ENCODE measurements around the gene CALY. TPM values are rescaled to one million over a fixed set of nuclear protein-coding genes. Genes with fewer than 3 reads are reported as not detected.

Gene CALY
- total and polyA plus RNA-seq, 11 donors = 1.7 TPM; not detected in 10

DNA sequence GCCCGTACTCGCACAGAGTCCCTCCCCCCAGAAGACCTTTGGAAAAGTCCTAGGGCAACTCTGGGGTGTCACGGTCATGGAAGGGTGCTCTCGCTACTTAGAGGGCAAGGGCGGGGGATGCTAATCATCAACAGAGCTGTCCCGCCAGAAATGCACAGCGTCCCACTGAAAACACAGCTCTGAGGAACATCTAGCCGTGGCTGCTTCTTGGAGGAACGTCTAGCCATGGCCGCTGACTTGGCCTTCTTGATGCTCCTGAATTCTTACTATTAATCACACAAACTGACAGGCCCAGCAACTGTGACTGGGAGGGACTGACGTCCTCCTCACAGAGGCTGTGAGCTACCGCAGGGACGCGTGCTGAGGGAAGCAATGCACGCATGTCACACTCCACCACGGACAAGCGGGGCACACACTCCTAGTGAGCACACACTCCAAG, 29.7 kb downstream of the CALY start:
- no peak for TF ChIP-seq POLR2A (IDR thresholded peaks at IDR 0.05)
- TF ChIP-seq, protein P1, sequence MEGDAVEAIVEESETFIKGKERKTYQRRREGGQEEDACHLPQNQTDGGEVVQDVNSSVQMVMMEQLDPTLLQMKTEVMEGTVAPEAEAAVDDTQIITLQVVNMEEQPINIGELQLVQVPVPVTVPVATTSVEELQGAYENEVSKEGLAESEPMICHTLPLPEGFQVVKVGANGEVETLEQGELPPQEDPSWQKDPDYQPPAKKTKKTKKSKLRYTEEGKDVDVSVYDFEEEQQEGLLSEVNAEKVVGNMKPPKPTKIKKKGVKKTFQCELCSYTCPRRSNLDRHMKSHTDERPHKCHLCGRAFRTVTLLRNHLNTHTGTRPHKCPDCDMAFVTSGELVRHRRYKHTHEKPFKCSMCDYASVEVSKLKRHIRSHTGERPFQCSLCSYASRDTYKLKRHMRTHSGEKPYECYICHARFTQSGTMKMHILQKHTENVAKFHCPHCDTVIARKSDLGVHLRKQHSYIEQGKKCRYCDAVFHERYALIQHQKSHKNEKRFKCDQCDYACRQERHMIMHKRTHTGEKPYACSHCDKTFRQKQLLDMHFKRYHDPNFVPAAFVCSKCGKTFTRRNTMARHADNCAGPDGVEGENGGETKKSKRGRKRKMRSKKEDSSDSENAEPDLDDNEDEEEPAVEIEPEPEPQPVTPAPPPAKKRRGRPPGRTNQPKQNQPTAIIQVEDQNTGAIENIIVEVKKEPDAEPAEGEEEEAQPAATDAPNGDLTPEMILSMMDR (IDR thresholded peaks at IDR 0.05) = no peak
- intact Hi-C loops (cut with DNase I) = loop anchor here in 2 of 10 donors (5.0 kb wide), 3 partner anchors 45 to 85 kb away; partner anchors contain the start of genes MTG1 (in 1 of the 2) and PAOX (in 1 of the 2)
- no peaks in the 10 kb centered on the region for H3K9me3 ChIP-seq
- peak in 1 of 5 donors; percentile 33 for DNase-seq
- peak overlapping the region in 1 of 12 donors; percentile 99 for H3K27ac ChIP-seq
- ATAC-seq = no peak
- H3K36me3 ChIP-seq = peaks cover 0 to 37% (median 25%) of the 10 kb centered on the region in 9 donors
- H3K4me1 ChIP-seq = peaks cover 0 to 38% (median 21%) of the 10 kb centered on the region in 12 donors
- peak overlapping the region in 4 of 12 donors; percentile 78 to 99 (median 95) for H3K4me3 ChIP-seq
- no peaks in the 10 kb centered on the region for H3K27me3 ChIP-seq
- WGBS, 4 donors = 89 to 92% (median 90%) methylated on average over 17 of the region's 17 CpGs

DNA sequence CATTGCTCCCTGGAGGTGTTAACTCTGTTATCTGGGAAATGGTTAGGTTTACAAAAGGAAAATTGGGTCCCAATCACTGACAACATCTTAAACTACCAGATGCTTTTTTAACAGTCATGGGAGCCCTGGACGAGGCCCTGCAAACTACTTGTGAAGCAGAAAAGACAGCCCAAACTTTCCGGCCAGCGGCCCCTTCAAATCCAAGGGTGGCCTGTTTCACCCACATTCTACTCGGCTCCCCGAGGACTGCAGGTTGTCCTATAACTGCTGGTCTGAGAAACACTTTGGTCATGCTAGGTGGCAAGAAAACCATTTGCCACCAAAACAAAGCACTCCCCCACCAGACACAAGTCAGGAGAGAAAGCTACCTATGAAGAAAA, 30.6 kb downstream of the CALY start:
- no peak overlapping the region for H3K4me3 ChIP-seq
- WGBS, 4 donors = 89 to 94% (median 90%) methylated on average over 5 of the region's 5 CpGs
- DNase-seq (no peak), ATAC-seq (no peak)
- H3K27ac ChIP-seq = peak overlapping the region in 1 of 12 donors; percentile 99
- H3K9me3 ChIP-seq = no peaks in the 10 kb centered on the region
- H3K36me3 ChIP-seq = peaks cover 0 to 36% (median 25%) of the 10 kb centered on the region in 9 donors
- TF ChIP-seq POLR2A (IDR thresholded peaks at IDR 0.05) = no peak
- TF ChIP-seq, protein P1 (IDR thresholded peaks at IDR 0.05) = no peak
- H3K4me1 ChIP-seq = peaks cover 0 to 38% (median 21%) of the 10 kb centered on the region in 12 donors
- no peaks in the 10 kb centered on the region for H3K27me3 ChIP-seq
- intact Hi-C loops (cut with DNase I) = loop anchor here in 2 of 10 donors (5.0 kb wide), 3 partner anchors 44 to 86 kb away; partner anchors contain the start of genes MTG1 (in 1 of the 2) and PAOX (in 1 of the 2)

DNA sequence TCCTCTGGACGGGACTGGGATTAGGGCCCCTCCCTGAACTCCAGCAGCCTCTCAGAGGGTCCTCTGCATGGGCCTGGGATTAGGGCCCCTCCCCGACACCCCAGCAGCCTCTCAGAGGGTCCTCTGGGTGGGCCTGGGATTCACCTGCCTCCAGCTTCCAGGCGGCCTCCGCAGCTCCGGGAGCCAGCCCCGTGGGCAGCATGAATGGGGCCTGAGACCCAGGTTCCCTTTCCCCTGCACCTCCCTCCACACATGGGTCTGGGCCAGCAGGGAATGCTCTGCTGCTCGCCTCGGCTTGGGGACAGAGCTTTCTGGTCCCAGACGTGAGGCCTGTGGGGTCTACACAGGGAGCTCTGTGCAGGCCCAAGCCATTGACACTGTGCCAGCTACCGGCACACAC, 33.5 kb downstream of the CALY start:
- 78 to 89% (median 82%) methylated on average over 7 to 10 of the region's 10 CpGs for WGBS, 4 donors
- Histone ChIP-seq H3K27me3 (no peaks in the 10 kb centered on the region), H3K4me3 (no peak overlapping the region), H3K4me1 (peaks cover 0 to 33% (median 20%) of the 10 kb centered on the region in 12 donors), H3K36me3 (peaks cover 5 to 53% (median 42%) of the 10 kb centered on the region in 9 donors), H3K9me3 (no peaks in the 10 kb centered on the region), H3K27ac (no peak overlapping the region)
- intact Hi-C loops (cut with DNase I) = no loop called here
- ATAC-seq (no peak), DNase-seq (peak in 1 of 5 donors; percentile 28)
- no peak for TF ChIP-seq POLR2A (IDR thresholded peaks at IDR 0.05)
- TF ChIP-seq, protein P1 (IDR thresholded peaks at IDR 0.05) = no peak

DNA sequence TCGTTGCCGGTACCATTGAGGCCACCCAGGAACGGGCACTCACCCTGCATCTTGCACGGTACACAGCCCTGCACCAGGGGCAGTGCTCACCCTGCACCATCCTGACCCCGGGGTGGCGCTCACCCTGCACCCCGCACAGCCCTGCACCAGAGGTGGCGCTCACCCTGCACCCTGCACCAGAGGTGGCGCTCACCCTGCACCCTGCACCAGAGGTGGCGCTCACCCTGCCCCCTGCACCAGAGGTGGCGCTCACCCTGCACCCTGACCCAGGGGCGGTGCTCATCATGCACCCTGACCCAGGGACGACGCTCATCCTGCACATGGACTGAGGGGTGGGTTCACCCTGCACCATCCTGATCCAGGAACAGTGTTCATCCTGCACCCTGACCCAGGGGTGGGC, 34.5 kb downstream of the CALY start:
- no peak for TF ChIP-seq POLR2A (IDR thresholded peaks at IDR 0.05)
- TF ChIP-seq, protein P1 (IDR thresholded peaks at IDR 0.05) = no peak
- WGBS, 4 donors = 93 to 99% (median 97%) methylated on average over 9 to 14 of the region's 14 CpGs
- H3K27me3 ChIP-seq = no peaks in the 10 kb centered on the region
- DNase-seq (peak in 1 of 5 donors; percentile 22), ATAC-seq (peak in 1 of 4 donors; percentile 20)
- peaks cover 5 to 62% (median 51%) of the 10 kb centered on the region in 9 donors for H3K36me3 ChIP-seq
- H3K9me3 ChIP-seq = no peaks in the 10 kb centered on the region
- intact Hi-C loops (cut with DNase I) = no loop called here
- peaks cover 0 to 25% (median 11%) of the 10 kb centered on the region in 12 donors for H3K4me1 ChIP-seq
- H3K4me3 ChIP-seq = no peak overlapping the region
- no peak overlapping the region for H3K27ac ChIP-seq

Data from heart left ventricle (tissue), 16 donors.